Type B pancreatic cell (in vitro differentiated cells): ENCODE data around the gene FAM3B. TPM values are rescaled to one million over a fixed set of nuclear protein-coding genes. Genes with fewer than 3 reads are reported as not detected.

Experiments
- DNase-seq: peaks from one replicate; pipeline ENCODE4 v3.0.0; 2021; ENCODE audit warnings: mixed read lengths; ENCODE audit not compliant: unreplicated experiment; ENCODE audit errors: extremely low spot score
- H3K27ac Mint-ChIP-seq: 2 replicates; pipeline ENCODE4 v1.8.0; 2021; ENCODE audit warnings: mild to moderate bottlenecking, mixed read lengths
- H3K27me3 Mint-ChIP-seq: 2 replicates; pipeline ENCODE4 v1.8.0; 2021; ENCODE audit warnings: mixed read lengths
- H3K36me3 Mint-ChIP-seq: 2 replicates; pipeline ENCODE4 v1.8.0; 2021; ENCODE audit warnings: mixed read lengths
- H3K4me1 Mint-ChIP-seq: one replicate; pipeline ENCODE4 v1.8.0; 2021; ENCODE audit warnings: mixed read lengths; ENCODE audit not compliant: unreplicated experiment
- H3K4me3 Mint-ChIP-seq: 2 replicates; pipeline ENCODE4 v1.8.0; 2021; ENCODE audit warnings: mild to moderate bottlenecking, mixed read lengths
- H3K9me3 Mint-ChIP-seq: 2 replicates; pipeline ENCODE4 v1.8.0; 2021; ENCODE audit warnings: mixed read lengths
- total RNA-seq: library from RNA; stranded (reverse); gene quantifications from 2 replicates; pipeline ENCODE4 v1.2.1, GENCODE V29; 2021; ENCODE audit warnings: low replicate concordance
- TF ChIP-seq, protein P1 (sequence below): fragments of 200-600 bp; sonication (generic); conservative IDR thresholded peaks from 2 replicates; pipeline ENCODE4 v1.5.0; 2021; ENCODE audit warnings: antibody characterized with exemption, mild to moderate bottlenecking

The FAM3B gene
- total RNA-seq, 1 donor from 2014 or later: 10.3 TPM

GRCh38 chr21:41342035-41342434 is 25.4 kb downstream of the FAM3B start:
- Mint-ChIP-seq H3K9me3 (peaks cover 6% of the 10 kb centered on the region), H3K27me3 (no peaks in the 10 kb centered on the region), H3K4me1 (no peaks in the 10 kb centered on the region), H3K27ac (no peak overlapping the region), H3K36me3 (no peaks in the 10 kb centered on the region), H3K4me3 (no peak overlapping the region)
- DNase-seq: no peak
- TF ChIP-seq, protein P1, sequence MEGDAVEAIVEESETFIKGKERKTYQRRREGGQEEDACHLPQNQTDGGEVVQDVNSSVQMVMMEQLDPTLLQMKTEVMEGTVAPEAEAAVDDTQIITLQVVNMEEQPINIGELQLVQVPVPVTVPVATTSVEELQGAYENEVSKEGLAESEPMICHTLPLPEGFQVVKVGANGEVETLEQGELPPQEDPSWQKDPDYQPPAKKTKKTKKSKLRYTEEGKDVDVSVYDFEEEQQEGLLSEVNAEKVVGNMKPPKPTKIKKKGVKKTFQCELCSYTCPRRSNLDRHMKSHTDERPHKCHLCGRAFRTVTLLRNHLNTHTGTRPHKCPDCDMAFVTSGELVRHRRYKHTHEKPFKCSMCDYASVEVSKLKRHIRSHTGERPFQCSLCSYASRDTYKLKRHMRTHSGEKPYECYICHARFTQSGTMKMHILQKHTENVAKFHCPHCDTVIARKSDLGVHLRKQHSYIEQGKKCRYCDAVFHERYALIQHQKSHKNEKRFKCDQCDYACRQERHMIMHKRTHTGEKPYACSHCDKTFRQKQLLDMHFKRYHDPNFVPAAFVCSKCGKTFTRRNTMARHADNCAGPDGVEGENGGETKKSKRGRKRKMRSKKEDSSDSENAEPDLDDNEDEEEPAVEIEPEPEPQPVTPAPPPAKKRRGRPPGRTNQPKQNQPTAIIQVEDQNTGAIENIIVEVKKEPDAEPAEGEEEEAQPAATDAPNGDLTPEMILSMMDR: no peak

GRCh38 chr21:41344146-41344545 is 27.5 kb downstream of the FAM3B start:
- DNase-seq: no peak
- Mint-ChIP-seq H3K4me3 (no peak overlapping the region), H3K36me3 (no peaks in the 10 kb centered on the region), H3K9me3 (peaks cover 6% of the 10 kb centered on the region), H3K27me3 (no peaks in the 10 kb centered on the region), H3K27ac (no peak overlapping the region), H3K4me1 (no peaks in the 10 kb centered on the region)
- TF ChIP-seq, protein P1: no peak

DNA sequence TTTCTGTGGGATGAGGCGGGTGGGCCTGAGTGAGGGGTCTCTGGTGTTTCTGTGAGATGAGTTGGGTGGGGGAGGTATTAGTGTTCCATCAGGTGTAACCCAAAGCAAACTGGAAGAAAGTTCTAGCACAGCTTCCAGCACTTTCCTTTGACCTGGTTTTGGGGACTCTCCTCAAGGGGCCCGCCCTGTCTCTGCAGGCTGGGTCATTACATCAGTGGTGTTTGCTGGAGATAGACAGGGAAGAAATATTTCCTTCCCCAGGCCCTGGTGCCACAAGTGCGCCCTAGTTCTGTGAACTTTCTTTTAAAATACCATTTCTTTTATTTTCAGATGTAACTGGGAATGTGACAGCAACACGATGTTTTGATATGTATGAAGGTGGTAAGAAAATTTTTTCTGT is 28.8 kb downstream of the FAM3B start:
- TF ChIP-seq, protein P1: no peak

DNA sequence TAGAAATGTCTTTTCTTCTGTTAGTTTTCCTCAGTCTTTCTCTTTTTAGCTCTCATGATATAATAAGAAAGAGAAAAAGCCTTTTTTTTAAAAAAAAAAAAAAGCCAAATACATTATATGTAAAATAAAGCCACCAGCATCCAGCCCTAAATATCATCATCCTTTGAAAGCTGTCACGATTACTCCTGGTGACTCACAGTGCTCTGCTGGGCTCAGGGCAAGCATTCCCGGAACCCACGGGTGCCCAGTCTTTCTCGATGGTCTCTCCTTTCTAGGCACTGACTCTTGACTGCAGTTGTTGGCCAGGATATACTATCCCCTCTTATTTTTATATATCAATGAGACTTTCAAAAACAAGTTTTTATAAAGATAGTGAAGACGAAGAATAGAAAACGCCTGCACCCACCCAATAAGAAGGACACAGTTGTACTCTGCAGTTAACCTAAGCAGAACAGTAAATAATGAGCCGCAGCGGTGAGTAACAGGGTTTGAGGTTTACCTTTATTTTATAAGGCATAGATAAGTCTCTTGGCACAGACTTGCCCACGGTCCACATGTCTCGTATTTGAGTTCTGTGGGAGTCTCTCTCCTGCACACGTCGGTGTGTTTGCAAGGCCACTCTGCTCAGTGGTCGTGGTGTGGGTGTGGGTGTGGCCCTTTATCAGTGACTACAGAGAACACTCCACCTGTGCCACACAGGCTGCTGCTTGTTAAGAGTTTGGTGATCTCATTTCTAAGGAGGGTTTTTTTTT is 29.5 kb downstream of the FAM3B start:
- H3K9me3 Mint-ChIP-seq: peaks cover 6% of the 10 kb centered on the region

More for the DNA sequence above, 28.8 kb downstream of the FAM3B start:
- no peak overlapping the region for H3K27ac Mint-ChIP-seq
- H3K36me3 Mint-ChIP-seq: no peaks in the 10 kb centered on the region
- H3K4me1 Mint-ChIP-seq: no peaks in the 10 kb centered on the region
- no peak for DNase-seq
- no peak overlapping the region for H3K4me3 Mint-ChIP-seq
- no peaks in the 10 kb centered on the region for H3K27me3 Mint-ChIP-seq
- peaks cover 6% of the 10 kb centered on the region for H3K9me3 Mint-ChIP-seq

DNA sequence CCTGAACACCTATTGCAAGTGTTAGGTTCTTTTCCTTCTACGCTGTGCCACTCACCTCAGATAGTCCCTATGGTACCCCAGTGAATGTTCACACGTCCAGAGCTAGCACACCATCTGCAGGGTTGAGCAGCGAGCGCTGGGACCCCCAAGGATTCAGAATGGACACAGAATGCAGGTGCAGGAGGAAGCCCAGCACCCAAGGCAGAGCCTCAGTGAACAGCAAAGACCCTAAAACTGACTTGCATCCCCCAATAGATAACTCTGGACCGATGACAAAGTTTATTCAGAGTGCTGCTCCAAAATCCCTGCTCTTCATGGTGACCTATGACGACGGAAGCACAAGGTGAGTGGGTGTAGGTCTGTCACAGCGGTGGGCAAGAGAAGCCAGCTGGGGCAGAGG is 30.2 kb downstream of the FAM3B start:
- H3K36me3 Mint-ChIP-seq: no peaks in the 10 kb centered on the region
- no peaks in the 10 kb centered on the region for H3K27me3 Mint-ChIP-seq
- TF ChIP-seq, protein P1: no peak
- peak; percentile 56 for DNase-seq
- no peaks in the 10 kb centered on the region for H3K4me1 Mint-ChIP-seq
- no peak overlapping the region for H3K4me3 Mint-ChIP-seq
- H3K9me3 Mint-ChIP-seq: peaks cover 6% of the 10 kb centered on the region
- H3K27ac Mint-ChIP-seq: no peak overlapping the region

More for the DNA sequence above, 29.5 kb downstream of the FAM3B start:
- TF ChIP-seq, protein P1: no peak
- no peaks in the 10 kb centered on the region for H3K27me3 Mint-ChIP-seq
- H3K27ac Mint-ChIP-seq: no peak overlapping the region
- no peak for DNase-seq
- no peaks in the 10 kb centered on the region for H3K4me1 Mint-ChIP-seq
- no peak overlapping the region for H3K4me3 Mint-ChIP-seq
- no peaks in the 10 kb centered on the region for H3K36me3 Mint-ChIP-seq
